Right lobe of liver (tissue), 4 donors: ENCODE results near the gene PDZK1.
"Not testable (repeated sequence)": the region's sequence is repeated elsewhere in the genome, so short reads cannot be mapped to it uniquely, and the experiment has no call there.

Experiments
- CTCF ChIP-seq, 4 donors: fragments of 200-600 bp in 3 of 4; fragments of 450-650 bp in 1 of 4; IDR thresholded peaks; one replicate each; pipeline versions ENCODE4 v1.5.1 to v1.8.0; 2016 to 2022; ENCODE audit warnings: antibody characterized with exemption in 4 of 4, mild to moderate bottlenecking in 2 of 4
- POLR2A ChIP-seq: fragments of 450-650 bp; IDR thresholded peaks from one replicate; pipeline ENCODE4 v1.6.1; 2017; ENCODE audit warnings: antibody characterized with exemption, mild to moderate bottlenecking
- donor health status: DM: no; HTN: no; CAD: no.
- donor health status: DM: no; HTN: no; CAD: no.
- donor health status: DM: no; HTN: yes; CAD: no.

- not testable (repeated sequence) for TF ChIP-seq CTCF (IDR thresholded peaks at IDR 0.05); POLR2A
Observed at GRCh38 chr1:145656245-145656943, 50.8 kb downstream of the PDZK1 start.
